ENCODE measurements around the gene PAK4.
"Not testable (repeated sequence)": the region's sequence is repeated elsewhere in the genome, so short reads cannot be mapped to it uniquely, and the experiment has no call there.

PAK4 gene

GRCh38 chr19:39125554-39126311 lies at the start of gene PAK4:
PAK4 (plus strand) TSS chr19:39125786; CDS start chr19:39169554, 43,768 bp downstream.
- DNase-seq = peak; percentile 97

DNA sequence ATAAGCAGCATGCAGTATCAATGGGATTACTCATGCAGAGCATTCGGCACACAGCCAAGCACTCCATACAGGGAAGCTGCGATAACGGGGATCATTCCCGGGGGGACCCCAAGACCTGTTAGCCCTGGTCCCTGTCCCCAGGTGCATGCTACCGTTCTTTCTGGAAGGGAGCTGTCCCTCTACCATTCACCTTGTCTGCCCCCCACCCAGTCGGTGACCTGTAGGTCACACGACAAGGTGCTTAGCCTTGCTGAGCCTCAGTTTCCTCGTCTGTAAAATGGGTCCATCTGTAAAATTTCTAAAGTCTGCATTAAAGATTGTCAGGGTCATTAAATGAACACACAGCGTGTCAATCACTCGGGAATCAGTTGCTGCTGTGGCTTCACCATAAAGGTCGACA lies 48.3 kb upstream of the PAK4 start:
- no peak for DNase-seq

- DNase-seq = no peak
Observed at GRCh38 chr19:39078436-39079200, 47.0 kb upstream of the PAK4 start.

DNA sequence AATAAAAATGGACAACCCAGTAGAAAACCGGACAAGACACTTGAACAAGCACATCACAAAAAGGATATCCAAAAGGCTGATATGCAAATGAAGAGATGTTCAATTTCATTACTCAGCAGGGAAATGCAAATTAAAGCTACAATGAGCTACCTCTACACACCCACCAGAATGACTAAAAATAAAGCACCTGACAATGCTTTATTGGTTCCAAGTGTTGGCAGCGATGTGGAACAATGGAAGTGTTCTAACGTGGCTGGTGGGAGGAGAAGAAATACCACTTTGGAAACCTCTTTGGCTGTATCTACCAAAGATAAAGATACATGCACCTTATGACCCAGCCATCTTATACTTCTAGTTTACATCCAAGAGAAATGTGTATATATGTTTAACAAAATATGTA lies 45.2 kb upstream of the PAK4 start:
- DNase-seq = peak; percentile 92

DNA sequence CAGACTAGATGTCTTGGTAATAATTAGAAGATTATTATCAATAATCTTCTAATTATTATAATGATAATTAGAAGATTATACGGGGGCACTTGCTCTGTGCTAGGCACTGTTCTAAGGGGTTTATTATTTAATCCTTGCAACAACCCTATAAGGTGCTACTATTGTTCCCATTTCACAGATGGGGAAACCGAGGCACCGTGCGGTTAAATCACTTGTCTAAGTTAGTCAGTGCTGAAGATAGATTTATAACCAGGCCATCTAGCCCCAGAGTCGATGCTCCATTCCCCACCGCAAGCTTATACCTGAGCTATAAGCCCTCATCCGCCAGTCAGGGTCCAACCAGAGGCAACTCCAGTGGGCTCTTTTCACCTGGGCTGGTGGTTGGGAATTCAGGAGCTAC lies 43.4 kb upstream of the PAK4 start:
- DNase-seq = no peak

DNA sequence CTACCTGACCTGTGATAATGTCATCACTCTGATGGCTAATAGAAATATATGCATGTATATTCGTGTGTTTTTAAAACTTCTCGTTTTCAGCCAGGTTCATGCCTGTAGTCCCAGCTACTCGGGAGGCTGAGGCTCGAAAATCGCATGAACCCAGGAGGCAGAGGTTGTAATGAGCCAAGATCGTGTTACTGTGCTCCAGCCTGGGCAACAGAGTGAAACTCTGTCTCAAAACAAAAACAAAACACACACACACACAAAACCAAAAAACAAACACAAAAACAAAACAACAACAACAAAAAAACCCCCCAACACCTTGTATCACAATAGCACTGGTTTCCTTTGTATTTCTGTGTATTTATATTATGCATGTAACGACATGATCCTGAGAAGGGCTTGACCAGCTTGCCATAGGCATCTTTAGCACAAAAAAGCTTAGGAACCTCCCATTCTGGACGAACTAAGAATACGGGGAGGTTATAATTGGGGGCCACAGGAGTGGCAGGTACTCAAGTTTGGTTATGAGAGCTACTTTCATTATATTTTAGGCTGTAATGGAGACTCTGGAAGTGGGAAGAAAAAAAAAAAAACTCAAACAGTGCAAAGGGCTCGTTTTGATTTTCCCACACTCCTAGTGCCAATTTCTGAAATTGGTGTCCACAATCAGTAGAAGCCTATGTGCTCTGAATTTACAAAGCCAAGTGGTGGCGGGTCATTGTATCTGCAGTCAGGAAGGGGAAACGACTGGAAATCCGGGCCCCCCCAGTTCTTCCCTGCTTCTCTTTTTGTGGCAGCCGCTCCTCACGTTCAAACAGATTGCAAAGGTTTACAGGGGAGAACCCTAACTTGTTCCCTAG lies 42.6 kb upstream of the PAK4 start:
- no peak for DNase-seq

DNA sequence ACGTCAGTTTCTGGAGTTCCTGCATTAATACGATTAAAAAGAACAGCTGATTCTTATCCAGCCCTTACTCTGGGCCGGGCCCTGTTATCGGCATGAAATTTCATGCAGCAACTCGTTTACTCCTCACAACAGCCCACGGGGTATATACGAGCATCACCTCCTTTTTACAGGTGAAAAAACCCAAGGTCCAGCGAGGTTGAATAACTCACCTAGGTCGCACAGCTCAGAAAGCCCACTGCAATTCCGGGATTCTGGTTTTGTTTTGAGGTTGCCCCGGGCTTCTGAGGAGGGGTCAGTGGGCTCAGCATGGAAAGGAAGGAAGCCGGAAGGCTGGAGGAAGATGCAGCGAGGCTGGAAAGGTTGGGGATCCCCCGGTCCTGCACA lies 42.0 kb upstream of the PAK4 start:
- DNase-seq = no peak

DNA sequence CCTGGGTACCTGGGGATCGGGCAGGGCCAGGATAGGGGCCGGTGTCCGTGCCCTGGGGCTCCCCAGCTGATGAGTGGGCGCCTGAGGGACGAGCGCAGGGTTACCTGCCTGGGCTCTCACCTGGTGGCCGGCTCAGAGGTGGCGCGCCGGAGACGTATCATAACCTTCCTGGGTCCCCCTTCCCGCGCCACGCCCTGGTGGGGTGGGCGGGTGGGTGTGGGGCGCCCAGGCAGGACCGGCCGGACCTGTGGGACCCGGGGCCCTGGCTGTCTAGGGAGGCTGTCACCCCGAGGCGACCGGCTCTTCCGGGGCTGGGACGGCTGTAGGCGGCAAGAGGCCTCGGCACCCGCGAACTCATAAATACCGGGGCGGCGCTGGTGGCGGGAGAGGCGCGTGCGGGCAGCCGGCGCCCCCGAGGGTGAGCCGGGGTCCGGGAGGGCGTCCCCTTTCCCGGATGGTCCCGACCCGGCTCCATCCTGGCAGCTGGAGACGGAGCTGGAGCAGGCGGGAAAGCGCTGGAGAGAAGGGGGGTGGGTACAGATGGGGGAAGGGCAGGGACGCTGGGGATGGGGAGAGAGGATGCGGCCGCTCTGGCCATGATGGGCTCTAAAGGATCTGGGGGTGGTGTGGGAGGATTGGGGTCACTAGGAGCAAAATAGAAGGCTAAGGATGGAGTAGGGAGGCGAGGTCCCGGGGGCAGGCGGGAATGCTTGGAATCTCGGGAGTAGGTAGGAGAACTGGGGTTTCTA lies 41.4 kb upstream of the PAK4 start, which contains the start of gene ACP7:
ACP7 (plus strand) TSS at position 386 of the 749 bp plus-strand sequence. CDS start 902 bp downstream, outside the sequence.
- DNase-seq = no peak

GRCh38 chr19:39084732-39085080 lies 40.9 kb upstream of the PAK4 start:
- no peak for DNase-seq

GRCh38 chr19:39085392-39085791 lies 40.2 kb upstream of the PAK4 start:
- no peak for DNase-seq

- no peak for DNase-seq
Observed at GRCh38 chr19:39086386-39086785, 39.2 kb upstream of the PAK4 start.

DNA sequence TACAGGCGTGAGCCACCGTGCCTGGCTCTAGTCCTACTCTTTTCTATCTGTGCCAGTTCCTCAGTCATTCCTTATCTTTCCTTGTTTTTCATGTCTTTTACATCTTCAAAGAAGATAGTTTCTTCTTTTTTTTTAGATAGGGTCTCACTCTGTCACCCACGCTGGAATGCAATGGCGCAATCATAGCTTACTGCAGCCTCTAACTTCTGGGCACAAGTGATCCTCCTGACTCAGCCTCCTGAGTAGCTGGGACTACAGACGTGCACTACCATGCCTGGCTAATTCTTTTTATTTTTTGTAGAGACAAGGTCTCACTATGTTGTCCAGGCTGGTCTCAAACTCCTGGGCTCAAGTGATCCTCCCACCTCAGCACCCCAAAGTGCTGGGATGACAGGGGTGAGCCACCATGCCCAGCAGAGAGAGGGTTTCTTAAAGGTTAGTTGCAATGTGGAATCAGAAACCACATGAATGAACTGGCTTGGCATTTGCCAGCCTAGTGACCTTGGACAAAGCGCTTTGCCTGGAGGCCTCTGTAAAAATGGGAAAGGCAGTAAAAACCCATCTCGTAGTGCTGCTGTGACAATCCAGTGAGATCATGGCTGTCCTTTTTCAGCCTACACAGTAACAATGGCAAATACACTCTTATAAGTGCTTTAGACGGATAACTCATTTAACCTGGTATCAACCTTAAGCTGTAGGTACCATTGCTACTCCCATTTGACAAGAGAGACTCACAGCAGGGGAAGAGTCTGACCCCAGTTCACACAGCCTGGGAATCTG lies 37.5 kb upstream of the PAK4 start:
- DNase-seq = no peak

GRCh38 chr19:39090016-39090415 lies 35.6 kb upstream of the PAK4 start:
- not testable (repeated sequence) for DNase-seq

GRCh38 chr19:39090881-39091280 lies 34.7 kb upstream of the PAK4 start:
- DNase-seq = no peak

DNA sequence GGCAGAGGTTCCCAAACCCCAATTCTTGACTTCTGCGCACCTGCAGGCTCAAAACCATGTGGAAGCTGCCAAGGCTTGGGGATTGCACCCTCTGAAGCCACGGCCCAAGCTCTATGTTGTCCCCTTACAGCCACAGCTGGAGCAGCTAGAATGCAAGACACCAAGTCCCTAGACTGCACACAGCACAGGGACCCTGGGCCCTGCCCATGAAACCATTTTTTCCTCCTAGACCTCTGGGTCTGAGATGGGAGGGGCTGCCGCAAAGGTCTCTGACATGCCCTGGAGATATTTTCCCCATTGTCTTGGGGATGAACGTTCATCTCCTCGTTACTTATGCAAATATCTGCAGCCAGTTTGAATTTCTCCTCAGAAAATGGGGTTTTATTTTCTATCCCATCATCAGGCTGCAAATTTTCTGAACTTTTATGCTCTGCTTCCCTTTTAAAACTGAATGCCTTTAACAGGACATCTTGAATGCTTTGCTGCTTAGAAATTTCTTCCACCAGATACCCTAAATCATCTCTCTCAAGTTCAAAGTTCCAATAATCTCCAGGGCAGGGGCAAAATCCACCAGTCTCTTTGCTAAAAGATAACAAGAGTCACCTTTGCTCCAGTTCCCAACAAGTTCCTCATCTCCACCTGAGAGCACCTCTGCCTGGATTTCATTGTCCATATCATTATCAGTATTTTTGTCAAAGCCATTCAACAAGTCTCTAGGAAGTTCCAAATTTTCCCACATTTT lies 29.6 kb upstream of the PAK4 start:
- not testable (repeated sequence) for DNase-seq

- no peak for DNase-seq
Observed at GRCh38 chr19:39097299-39097698, 28.3 kb upstream of the PAK4 start.

- no peak for DNase-seq
Observed at GRCh38 chr19:39097721-39098120, 27.9 kb upstream of the PAK4 start.

GRCh38 chr19:39098365-39099269 lies 27.0 kb upstream of the PAK4 start:
- no peak for DNase-seq

DNA sequence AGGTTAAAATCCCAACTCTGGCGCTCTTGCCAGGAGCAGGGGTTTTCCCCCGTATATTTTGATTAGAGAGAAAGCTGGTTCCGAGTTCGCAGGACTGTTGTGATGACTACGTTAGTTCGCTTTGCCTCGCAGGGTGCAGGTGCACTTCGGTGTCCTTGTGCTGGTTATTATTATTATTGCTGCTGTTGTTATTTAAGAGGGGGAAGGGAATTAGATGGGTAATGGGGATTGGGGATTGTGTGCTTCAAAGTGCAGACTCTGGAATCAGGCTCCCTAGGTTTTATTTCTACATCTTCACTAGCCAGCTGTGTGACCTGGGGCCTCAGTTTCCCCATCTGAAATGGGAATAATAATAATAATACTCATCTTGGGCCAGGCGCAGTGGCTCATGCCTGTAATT lies 26.2 kb upstream of the PAK4 start:
- no peak for DNase-seq
